Colonic mucosa (tissue), 4 donors: Measurements from ENCODE around the gene EPAS1. TPM values are rescaled to one million over a fixed set of nuclear protein-coding genes. Genes with fewer than 3 reads are reported as not detected.

Experiments
- DNase-seq: peaks from one replicate; pipeline ENCODE4 v3.0.0-alpha.2; 2020
- H3K27ac ChIP-seq: fragments of 200-600 bp; one replicate; pipeline ENCODE4 v1.8.0; 2021
- H3K27me3 ChIP-seq: fragments of 200-600 bp; one replicate; pipeline ENCODE4 v1.8.0; 2021
- H3K36me3 ChIP-seq: fragments of 200-600 bp; one replicate; pipeline ENCODE4 v1.8.0; 2021
- H3K4me1 ChIP-seq: fragments of 200-600 bp; one replicate; pipeline ENCODE4 v1.8.0; 2021; ENCODE audit warnings: mild to moderate bottlenecking
- H3K4me3 ChIP-seq: fragments of 200-600 bp; one replicate; pipeline ENCODE4 v1.8.0; 2021
- H3K9ac ChIP-seq, 2 donors: one replicate each; pipeline ENCODE4 v1.7.0; 2013; ENCODE audit warnings: control low read depth in 2 of 2, low read depth in 2 of 2, low read length in 2 of 2
- H3K9me3 ChIP-seq: fragments of 200-600 bp; one replicate; pipeline ENCODE4 v1.8.0; 2021
- CTCF ChIP-seq: fragments of 200-600 bp; IDR thresholded peaks from one replicate; pipeline ENCODE4 v1.8.0; 2022; ENCODE audit warnings: antibody characterized with exemption, mild to moderate bottlenecking
- intact Hi-C: fragments of 100-400 bp; cut with DNase I; formaldehyde crosslinking; loops from one replicate; pipeline ENCODE4 v1.14.1; 2022
- total RNA-seq, 2 donors: library from RNA; stranded (reverse); fragmentation: NEBNext Ultra II Directional in 1 of 2; extraction: Animal tissue kit (Norgen Biotek cat#: 25700) in 1 of 2; gene quantifications; one replicate each; pipeline ENCODE4 v1.2.1, GENCODE V29; 2021
- donor health status: healthy.
- donor health status: DM: no; HTN: no; CAD: no.
- donor health status: DM: no; HTN: no; CAD: no.

Gene EPAS1
- total RNA-seq, 2 donors from 2014 or later, result 116 to 140 TPM

DNA sequence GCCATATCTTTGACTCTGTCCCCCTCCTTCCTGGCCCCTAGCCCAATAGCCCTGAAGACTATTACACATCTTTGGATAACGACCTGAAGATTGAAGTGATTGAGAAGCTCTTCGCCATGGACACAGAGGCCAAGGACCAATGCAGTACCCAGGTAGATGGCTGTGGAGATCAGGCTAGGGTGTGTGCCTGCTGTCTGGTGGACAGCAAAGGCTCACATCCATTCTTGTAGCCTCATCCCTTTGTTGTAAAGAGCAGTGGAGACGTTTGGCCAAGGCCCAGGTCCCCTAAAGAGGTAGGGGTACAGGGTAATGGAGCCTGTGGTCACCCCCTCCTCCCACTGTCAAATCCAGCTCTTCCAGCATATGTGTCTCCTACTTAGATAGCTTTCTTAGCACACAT, 81.4 kb downstream of the EPAS1 start:
- intact Hi-C loops, result no loop called here
- DNase-seq, result no peak
- Histone ChIP-seq H3K9ac (no peak overlapping the region), H3K27me3 (no peaks in the 10 kb centered on the region), H3K9me3 (no peaks in the 10 kb centered on the region), H3K27ac (no peak overlapping the region), H3K4me3 (no peak overlapping the region), H3K36me3 (peaks cover 4% of the 10 kb centered on the region), H3K4me1 (no peaks in the 10 kb centered on the region)
- no peak for TF ChIP-seq CTCF

DNA sequence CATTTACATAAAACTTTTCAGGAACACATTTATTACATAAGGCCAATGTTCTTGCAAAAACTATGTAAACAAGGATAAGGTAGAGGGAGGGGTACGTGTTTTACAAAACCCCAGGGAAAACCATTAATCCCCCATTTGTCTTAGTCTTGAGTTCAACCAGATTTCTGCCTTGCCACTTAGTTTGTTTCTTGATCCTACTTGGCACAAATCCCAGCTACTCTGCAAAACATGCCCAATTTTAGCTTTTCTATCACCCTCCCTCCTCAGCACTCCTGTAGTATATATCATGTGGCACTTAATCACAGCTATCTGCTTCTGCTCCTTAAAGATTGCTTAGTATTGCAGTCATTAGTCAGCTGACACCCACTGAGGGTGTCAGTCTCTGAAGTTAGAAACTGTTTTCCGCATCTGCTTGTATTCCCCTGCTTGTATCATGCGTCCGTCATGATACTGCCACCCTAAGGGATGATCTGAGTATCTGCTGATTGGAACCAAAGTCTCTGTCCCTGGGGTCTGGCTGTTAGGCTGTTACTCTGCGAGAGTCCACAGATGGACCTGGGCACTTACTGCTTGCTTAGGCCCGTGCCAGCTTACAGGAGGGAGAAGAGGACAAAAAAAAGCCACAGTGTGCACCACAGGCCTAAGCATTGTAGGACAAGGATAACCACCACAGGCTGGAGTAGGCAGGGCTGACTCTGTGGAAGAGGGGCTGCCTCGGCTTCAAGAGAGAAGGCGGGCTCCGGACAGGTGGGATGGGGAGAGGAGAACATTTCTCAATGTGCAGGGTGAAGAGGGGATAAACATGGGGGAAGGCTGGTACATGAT, 82.2 kb downstream of the EPAS1 start:
- H3K9me3 ChIP-seq, result no peaks in the 10 kb centered on the region
- no peak for DNase-seq
- intact Hi-C loops, result no loop called here
- H3K9ac ChIP-seq, result no peak overlapping the region
- TF ChIP-seq CTCF, result no peak
- H3K4me1 ChIP-seq, result no peaks in the 10 kb centered on the region
- H3K27ac ChIP-seq, result no peak overlapping the region
- H3K27me3 ChIP-seq, result no peaks in the 10 kb centered on the region
- H3K4me3 ChIP-seq, result no peak overlapping the region
- no peaks in the 10 kb centered on the region for H3K36me3 ChIP-seq

DNA sequence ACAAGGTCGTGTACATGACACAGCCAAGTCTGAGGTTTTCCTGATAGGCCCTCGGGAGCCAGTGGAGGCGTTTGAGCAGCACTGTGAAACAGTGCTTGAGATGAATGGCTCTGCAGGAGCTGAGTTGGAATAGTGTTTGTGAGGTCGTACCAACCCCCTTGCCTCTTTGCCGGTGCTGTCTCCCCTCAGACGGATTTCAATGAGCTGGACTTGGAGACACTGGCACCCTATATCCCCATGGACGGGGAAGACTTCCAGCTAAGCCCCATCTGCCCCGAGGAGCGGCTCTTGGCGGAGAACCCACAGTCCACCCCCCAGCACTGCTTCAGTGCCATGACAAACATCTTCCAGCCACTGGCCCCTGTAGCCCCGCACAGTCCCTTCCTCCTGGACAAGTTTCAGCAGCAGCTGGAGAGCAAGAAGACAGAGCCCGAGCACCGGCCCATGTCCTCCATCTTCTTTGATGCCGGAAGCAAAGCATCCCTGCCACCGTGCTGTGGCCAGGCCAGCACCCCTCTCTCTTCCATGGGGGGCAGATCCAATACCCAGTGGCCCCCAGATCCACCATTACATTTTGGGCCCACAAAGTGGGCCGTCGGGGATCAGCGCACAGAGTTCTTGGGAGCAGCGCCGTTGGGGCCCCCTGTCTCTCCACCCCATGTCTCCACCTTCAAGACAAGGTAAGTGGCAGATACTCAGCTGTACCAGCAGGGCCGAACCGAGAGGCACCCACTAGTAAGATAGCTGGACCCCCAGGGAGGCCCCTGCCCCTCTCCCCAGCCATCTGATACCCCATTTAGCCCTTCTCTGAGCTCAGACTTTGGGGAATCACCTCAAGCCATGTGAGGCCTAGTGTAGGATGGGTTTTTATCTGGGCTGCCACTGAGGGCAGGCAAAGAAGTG, 83.1 kb downstream of the EPAS1 start:
- H3K4me3 ChIP-seq, result no peak overlapping the region
- intact Hi-C loops, result no loop called here
- H3K27me3 ChIP-seq, result no peaks in the 10 kb centered on the region
- peak overlapping the region in 1 of 2 donors; percentile 1 for H3K9ac ChIP-seq
- H3K4me1 ChIP-seq, result no peaks in the 10 kb centered on the region
- no peaks in the 10 kb centered on the region for H3K36me3 ChIP-seq
- H3K9me3 ChIP-seq, result no peaks in the 10 kb centered on the region
- no peak for DNase-seq
- H3K27ac ChIP-seq, result no peak overlapping the region
- no peak for TF ChIP-seq CTCF

DNA sequence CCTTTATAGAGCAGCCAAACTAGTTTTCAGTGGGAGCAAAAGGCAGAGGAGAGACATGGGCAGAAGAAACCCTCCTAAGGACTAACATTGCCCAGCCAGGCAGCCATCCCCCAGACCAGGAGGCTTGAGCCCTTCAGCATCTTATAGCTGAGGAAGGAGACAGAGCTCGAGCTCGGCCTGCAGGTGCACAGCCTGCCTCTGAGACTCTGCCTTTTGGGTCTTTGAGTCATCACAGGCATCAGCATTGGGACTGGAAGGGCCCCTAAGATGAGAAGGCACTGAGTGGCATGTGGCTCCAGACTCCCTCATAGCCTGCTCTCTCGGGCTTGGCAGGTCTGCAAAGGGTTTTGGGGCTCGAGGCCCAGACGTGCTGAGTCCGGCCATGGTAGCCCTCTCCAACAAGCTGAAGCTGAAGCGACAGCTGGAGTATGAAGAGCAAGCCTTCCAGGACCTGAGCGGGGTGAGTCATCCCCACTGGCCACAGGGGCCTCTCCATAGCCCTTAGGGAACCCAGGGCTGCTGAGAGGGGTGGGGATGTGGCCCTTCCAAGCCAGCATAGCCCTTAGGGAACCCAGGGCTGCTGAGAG, 84.1 kb downstream of the EPAS1 start:
- Histone ChIP-seq H3K36me3 (no peaks in the 10 kb centered on the region), H3K27ac (no peak overlapping the region), H3K9ac (no peak overlapping the region), H3K4me3 (no peak overlapping the region), H3K27me3 (no peaks in the 10 kb centered on the region), H3K4me1 (no peaks in the 10 kb centered on the region), H3K9me3 (no peaks in the 10 kb centered on the region)
- intact Hi-C loops, result no loop called here
- no peak for TF ChIP-seq CTCF
- no peak for DNase-seq

DNA sequence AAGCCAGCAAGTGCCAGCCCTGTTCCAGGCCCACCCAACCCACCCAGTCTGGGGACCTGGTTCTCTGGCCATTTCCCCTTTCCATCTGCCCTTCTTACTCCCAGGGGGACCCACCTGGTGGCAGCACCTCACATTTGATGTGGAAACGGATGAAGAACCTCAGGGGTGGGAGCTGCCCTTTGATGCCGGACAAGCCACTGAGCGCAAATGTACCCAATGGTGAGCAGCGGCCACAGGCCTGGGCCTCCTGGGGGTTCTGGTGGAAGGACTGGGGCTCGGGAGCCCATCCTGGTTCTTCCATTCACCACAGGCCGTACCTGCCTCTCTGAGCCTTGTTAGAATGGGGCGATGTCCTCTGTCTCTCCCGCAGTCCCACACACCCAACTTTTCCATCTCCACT, 84.7 kb downstream of the EPAS1 start:
- Histone ChIP-seq H3K27me3 (no peaks in the 10 kb centered on the region), H3K9ac (no peak overlapping the region), H3K4me1 (no peaks in the 10 kb centered on the region), H3K4me3 (no peak overlapping the region), H3K36me3 (no peaks in the 10 kb centered on the region), H3K27ac (no peak overlapping the region), H3K9me3 (no peaks in the 10 kb centered on the region)
- DNase-seq, result no peak
- intact Hi-C loops, result no loop called here
- TF ChIP-seq CTCF, result no peak
